Keratinocyte (primary cell): ENCODE data around the gene EHMT1. TPM values are rescaled to one million over a fixed set of nuclear protein-coding genes. Genes with fewer than 3 reads are reported as not detected.

ENCODE experiments used
- DNase-seq: peaks from one replicate; pipeline ENCODE4 v3.0.0-alpha.2; 2011; ENCODE audit warnings: low read depth, missing footprints, low spot score
- FAIRE-seq: peaks from 2 replicates; lab custom pipeline; 2011; peaks lifted over from hg19 to GRCh38; lab: Jason Lieb, UNC
- H2AFZ ChIP-seq: 2 replicates; pipeline ENCODE4 v1.6.0; 2012; ENCODE audit warnings: low read length, control low read depth, inconsistent platforms; ENCODE audit not compliant: control insufficient read depth
- H3K27ac ChIP-seq: 2 replicates; pipeline ENCODE4 v1.5.1; 2011; ENCODE audit warnings: low read length; ENCODE audit not compliant: control insufficient read depth, insufficient read depth
- H3K27me3 ChIP-seq: 3 replicates; pipeline ENCODE4 v1.6.0; 2011; ENCODE audit warnings: low read length; ENCODE audit not compliant: control insufficient read depth, insufficient read depth; ENCODE audit errors: extremely low read depth
- H3K36me3 ChIP-seq, 2 experiments: 2 replicates in 1 of 2; 3 replicates in 1 of 2; pipeline ENCODE4 v1.5.1; 2011; ENCODE audit warnings: low read length in 2 of 2, mild to moderate bottlenecking in 1 of 2; ENCODE audit not compliant: control insufficient read depth in 2 of 2, insufficient read depth in 2 of 2; ENCODE audit errors: extremely low read depth in 1 of 2
- H3K4me1 ChIP-seq: 3 replicates; pipeline ENCODE4 v1.5.1; 2011; ENCODE audit warnings: low read length; ENCODE audit not compliant: control insufficient read depth, insufficient read depth; ENCODE audit errors: extremely low read depth
- H3K4me2 ChIP-seq: 3 replicates; pipeline ENCODE4 v1.6.0; 2011; ENCODE audit warnings: low read depth, low read length; ENCODE audit not compliant: control insufficient read depth, insufficient read depth; ENCODE audit errors: extremely low read depth
- H3K4me3 ChIP-seq, 3 experiments: fragments of 200-600 bp in 1 of 3; sonication (generic) in 1 of 3; 2 replicates in 2 of 3; 3 replicates in 1 of 3; pipeline ENCODE4 v1.5.1; 2011 to 2016; ENCODE audit warnings: low read length in 3 of 3, mild to moderate bottlenecking in 3 of 3, control low read depth in 2 of 3, inconsistent platforms in 1 of 3, low read depth in 1 of 3, mixed read lengths in 1 of 3, mixed run types in 1 of 3, moderate library complexity in 1 of 3; ENCODE audit not compliant: control insufficient read depth in 2 of 3, insufficient read depth in 2 of 3; ENCODE audit errors: extremely low read depth in 1 of 3
- H3K79me2 ChIP-seq: 2 replicates; pipeline ENCODE4 v1.6.0; 2012; ENCODE audit warnings: low read length; ENCODE audit not compliant: control insufficient read depth, insufficient read depth
- H3K9ac ChIP-seq: 3 replicates; pipeline ENCODE4 v1.6.0; 2011; ENCODE audit warnings: low read length; ENCODE audit not compliant: control insufficient read depth, insufficient read depth; ENCODE audit errors: extremely low read depth
- H3K9me1 ChIP-seq: 3 replicates; pipeline ENCODE4 v1.6.0; 2011; ENCODE audit warnings: low read length; ENCODE audit not compliant: control insufficient read depth, insufficient read depth; ENCODE audit errors: extremely low read depth
- H3K9me3 ChIP-seq: 2 replicates; pipeline ENCODE4 v1.5.1; 2012; ENCODE audit warnings: low read depth, low read length; ENCODE audit not compliant: control insufficient read depth
- H4K20me1 ChIP-seq: 3 replicates; pipeline ENCODE4 v1.6.0; 2011; ENCODE audit warnings: low read length; ENCODE audit not compliant: control insufficient read depth, insufficient read depth; ENCODE audit errors: extremely low read depth
- EZH2 ChIP-seq: IDR thresholded peaks from one replicate; pipeline ENCODE4 v1.6.1; 2012; ENCODE audit warnings: inconsistent platforms, mild to moderate bottlenecking, low read length, moderate library complexity
- dilution Hi-C: fragments of 300-500 bp; cut with MboI; formaldehyde crosslinking; loops from one replicate; pipeline ENCODE4 v1.7.0; 2020; ENCODE audit warnings: low sequenced_read_pairs; ENCODE audit not compliant: extremely low pct_ligation_motif_present
- polyA plus RNA-seq, 5 experiments: library from polyadenylated mRNA; depleted of rRNA in 3 of 5; stranded (reverse) in 3 of 5; stranded (forward) in 1 of 5; unstranded in 1 of 5; fragments of >200 nt; gene quantifications; 1 replicate in 1 of 5; 2 replicates in 3 of 5; 3 replicates in 1 of 5; pipeline versions ENCODE4 v1.2.1 to v1.2.3, GENCODE V29; 2011 to 2012; ENCODE audit warnings: missing spikeins in 2 of 5, low read depth in 1 of 5, low replicate concordance in 1 of 5
- TF ChIP-seq, protein P1 (sequence below), 3 experiments: IDR thresholded peaks in 1 of 3; conservative IDR thresholded peaks in 1 of 3; optimal IDR thresholded peaks in 1 of 3; 2 replicates in 2 of 3; 3 replicates in 1 of 3; pipeline versions ENCODE3 to v1.5.1; 2011; ENCODE audit warnings: low read length in 3 of 3, mild to moderate bottlenecking in 3 of 3, moderate library complexity in 2 of 3, control low read depth in 1 of 3, inconsistent platforms in 1 of 3; ENCODE audit not compliant: insufficient read depth in 2 of 3; ENCODE audit errors: extremely low read depth in 1 of 3

EHMT1 gene
- polyA plus RNA-seq, 1 donor (not counting 4 experiments of a cell fraction or from before 2014, with no cell fraction given) = 25.9 TPM

GRCh38 chr9:137605121-137606004 lies 13.4 kb upstream of the EHMT1 start, which contains the start of gene ARRDC1:
TSS of gene ARRDC1 (plus strand) at chr9:137605686. CDS start at chr9:137605718, 32 bp downstream.
- Histone ChIP-seq H3K36me3 (peaks cover 0 to 5% of the 10 kb centered on the region in 2 experiments), H3K9me1 (no peaks in the 10 kb centered on the region), H4K20me1 (no peaks in the 10 kb centered on the region), H3K9me3 (no peaks in the 10 kb centered on the region), H3K4me2 (peak within 1 kb of the TSS; percentile 83), H3K9ac (peak within 1 kb of the TSS; percentile 70), H3K4me1 (peaks cover 9% of the 10 kb centered on the region), H3K4me3 (peak within 1 kb of the TSS; percentile 68 to 91 (median 68)), H2AFZ (peak within 1 kb of the TSS; percentile 13), H3K27me3 (no peaks in the 10 kb centered on the region), H3K79me2 (peaks cover 42% of the 10 kb centered on the region), H3K27ac (peak within 1 kb of the TSS; percentile 47)
- FAIRE-seq (no peak), DNase-seq (peak; percentile 80)
- dilution Hi-C loops = no loop called here
- TF ChIP-seq, protein P1, sequence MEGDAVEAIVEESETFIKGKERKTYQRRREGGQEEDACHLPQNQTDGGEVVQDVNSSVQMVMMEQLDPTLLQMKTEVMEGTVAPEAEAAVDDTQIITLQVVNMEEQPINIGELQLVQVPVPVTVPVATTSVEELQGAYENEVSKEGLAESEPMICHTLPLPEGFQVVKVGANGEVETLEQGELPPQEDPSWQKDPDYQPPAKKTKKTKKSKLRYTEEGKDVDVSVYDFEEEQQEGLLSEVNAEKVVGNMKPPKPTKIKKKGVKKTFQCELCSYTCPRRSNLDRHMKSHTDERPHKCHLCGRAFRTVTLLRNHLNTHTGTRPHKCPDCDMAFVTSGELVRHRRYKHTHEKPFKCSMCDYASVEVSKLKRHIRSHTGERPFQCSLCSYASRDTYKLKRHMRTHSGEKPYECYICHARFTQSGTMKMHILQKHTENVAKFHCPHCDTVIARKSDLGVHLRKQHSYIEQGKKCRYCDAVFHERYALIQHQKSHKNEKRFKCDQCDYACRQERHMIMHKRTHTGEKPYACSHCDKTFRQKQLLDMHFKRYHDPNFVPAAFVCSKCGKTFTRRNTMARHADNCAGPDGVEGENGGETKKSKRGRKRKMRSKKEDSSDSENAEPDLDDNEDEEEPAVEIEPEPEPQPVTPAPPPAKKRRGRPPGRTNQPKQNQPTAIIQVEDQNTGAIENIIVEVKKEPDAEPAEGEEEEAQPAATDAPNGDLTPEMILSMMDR (optimal IDR thresholded peaks at IDR 0.05 in 1 of 3, IDR thresholded peaks at IDR 0.05 in 1 of 3, conservative IDR thresholded peaks at IDR 0.05 in 1 of 3; ENCODE audit: extremely low read depth in 1 of 3, insufficient read depth in 2 of 3, low read length in 3 of 3) = no peak
- no peak for TF ChIP-seq EZH2

- Histone ChIP-seq H3K4me3 (peak overlapping the region; percentile 68 to 91 (median 68)), H3K9me3 (no peaks in the 10 kb centered on the region), H2AFZ (no peak overlapping the region), H3K4me1 (peaks cover 14% of the 10 kb centered on the region), H3K27me3 (no peaks in the 10 kb centered on the region), H3K79me2 (peaks cover 42% of the 10 kb centered on the region), H3K36me3 (peaks cover 0 to 5% of the 10 kb centered on the region in 2 experiments), H3K27ac (peak overlapping the region; percentile 47), H3K9me1 (no peaks in the 10 kb centered on the region), H3K9ac (peak overlapping the region; percentile 70), H4K20me1 (no peaks in the 10 kb centered on the region), H3K4me2 (peak overlapping the region; percentile 83)
- TF ChIP-seq, protein P1 (optimal IDR thresholded peaks at IDR 0.05 in 1 of 3, IDR thresholded peaks at IDR 0.05 in 1 of 3, conservative IDR thresholded peaks at IDR 0.05 in 1 of 3; ENCODE audit: extremely low read depth in 1 of 3, insufficient read depth in 2 of 3, low read length in 3 of 3) = no peak
- no peak for TF ChIP-seq EZH2
- DNase-seq = no peak
- dilution Hi-C loops = no loop called here
- FAIRE-seq = no peak
These were observed 12.7 kb upstream of the EHMT1 start for GRCh38 chr9:137606005-137606621.
